Activated CD8-positive, alpha-beta T cell treated with anti-CD3 and anti-CD28 coated beads for 36 hours (primary cell): ENCODE results near the gene RNF220. TPM values are rescaled to one million over a fixed set of nuclear protein-coding genes. Genes with fewer than 3 reads are reported as not detected.

Experiments used
- ATAC-seq: fragments of 200-7000 bp; cut with Tn5 transposase; one replicate; pipeline ENCODE4 v1.10.0; 2021; ENCODE audit warnings: mild to moderate bottlenecking, moderate library complexity
- CTCF ChIA-PET: fragments of 350-600 bp; sonication (Branson Sonifier 250); formaldehyde crosslinking; loops from one replicate; lab custom pipeline; 2021; ENCODE audit warnings: antibody characterized with exemption; lab: Charles Lee
- POLR2A ChIA-PET: fragments of 350-600 bp; sonication (Branson Sonifier 250); formaldehyde crosslinking; loops from one replicate; lab custom pipeline; 2021; ENCODE audit warnings: antibody characterized with exemption; lab: Charles Lee
- DNase-seq: peaks from one replicate; pipeline ENCODE4 v3.0.0-alpha.2; 2020
- H3K27ac Mint-ChIP-seq: one replicate; pipeline ENCODE4 v1.8.0; 2021; ENCODE audit warnings: mild to moderate bottlenecking, mixed read lengths
- H3K27me3 Mint-ChIP-seq: one replicate; pipeline ENCODE4 v1.8.0; 2021; ENCODE audit warnings: mixed read lengths
- H3K36me3 Mint-ChIP-seq: one replicate; pipeline ENCODE4 v1.8.0; 2021; ENCODE audit warnings: low read depth, mixed read lengths
- H3K4me1 Mint-ChIP-seq: one replicate; pipeline ENCODE4 v1.8.0; 2021; ENCODE audit warnings: low read depth, mixed read lengths
- H3K4me3 Mint-ChIP-seq: one replicate; pipeline ENCODE4 v1.8.0; 2021; ENCODE audit warnings: mild to moderate bottlenecking, moderate library complexity, mixed read lengths
- H3K9me3 Mint-ChIP-seq: one replicate; pipeline ENCODE4 v1.8.0; 2021; ENCODE audit warnings: mixed read lengths
- intact Hi-C: fragments of 100-400 bp; cut with micrococcal nuclease; formaldehyde crosslinking; loops from one replicate; pipeline ENCODE4 v1.10.0; 2022
- total RNA-seq, 2 experiments: library from RNA; stranded (reverse); gene quantifications; one replicate each; pipeline ENCODE4 v1.2.3, GENCODE V29; 2021
- TF ChIP-seq, protein P1 (sequence below): fragments of 200-600 bp; IDR thresholded peaks from one replicate; pipeline ENCODE4 v1.8.0; 2022; ENCODE audit warnings: antibody characterized with exemption, mild to moderate bottlenecking

Gene RNF220
- total RNA-seq, 2 experiments from 2014 or later: 71.9 to 79.1 TPM

DNA sequence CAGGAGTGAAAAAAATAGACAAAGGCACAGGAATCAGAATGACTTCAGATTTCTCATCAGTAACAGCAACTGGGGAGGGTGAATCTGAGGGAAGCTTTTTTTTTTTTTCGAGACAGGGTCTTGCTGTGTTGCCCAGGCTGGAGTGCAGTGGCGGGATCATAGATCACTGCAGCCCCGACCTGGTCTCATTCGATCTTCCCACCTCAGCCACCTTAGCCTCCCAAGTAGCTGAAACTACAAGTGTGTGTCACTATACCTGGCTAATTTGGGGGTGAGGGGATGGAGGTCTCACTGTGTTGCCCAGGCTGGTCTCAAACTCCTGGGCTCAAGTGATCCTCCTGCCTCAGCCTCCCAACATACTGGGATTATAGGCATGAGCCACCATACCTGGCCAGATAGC, 280.2 kb downstream of the RNF220 start:
- Mint-ChIP-seq H3K36me3 (no peaks in the 10 kb centered on the region), H3K4me3 (no peak overlapping the region), H3K27me3 (no peaks in the 10 kb centered on the region), H3K4me1 (peaks cover 2% of the 10 kb centered on the region), H3K9me3 (no peaks in the 10 kb centered on the region), H3K27ac (no peak overlapping the region)
- ATAC-seq (no peak), DNase-seq (no peak)
- ChIA-PET CTCF (interaction anchor here (1.9 kb wide), 1 partner anchor 21 kb away, joined by 5 read pairs; no protein-coding TSS in a partner anchor), POLR2A (interaction anchor here (1.0 kb wide), 1 partner anchor 10 kb away, joined by 4 read pairs; the partner anchor contains the start of gene ARMH1)
- TF ChIP-seq, protein P1, sequence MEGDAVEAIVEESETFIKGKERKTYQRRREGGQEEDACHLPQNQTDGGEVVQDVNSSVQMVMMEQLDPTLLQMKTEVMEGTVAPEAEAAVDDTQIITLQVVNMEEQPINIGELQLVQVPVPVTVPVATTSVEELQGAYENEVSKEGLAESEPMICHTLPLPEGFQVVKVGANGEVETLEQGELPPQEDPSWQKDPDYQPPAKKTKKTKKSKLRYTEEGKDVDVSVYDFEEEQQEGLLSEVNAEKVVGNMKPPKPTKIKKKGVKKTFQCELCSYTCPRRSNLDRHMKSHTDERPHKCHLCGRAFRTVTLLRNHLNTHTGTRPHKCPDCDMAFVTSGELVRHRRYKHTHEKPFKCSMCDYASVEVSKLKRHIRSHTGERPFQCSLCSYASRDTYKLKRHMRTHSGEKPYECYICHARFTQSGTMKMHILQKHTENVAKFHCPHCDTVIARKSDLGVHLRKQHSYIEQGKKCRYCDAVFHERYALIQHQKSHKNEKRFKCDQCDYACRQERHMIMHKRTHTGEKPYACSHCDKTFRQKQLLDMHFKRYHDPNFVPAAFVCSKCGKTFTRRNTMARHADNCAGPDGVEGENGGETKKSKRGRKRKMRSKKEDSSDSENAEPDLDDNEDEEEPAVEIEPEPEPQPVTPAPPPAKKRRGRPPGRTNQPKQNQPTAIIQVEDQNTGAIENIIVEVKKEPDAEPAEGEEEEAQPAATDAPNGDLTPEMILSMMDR: no peak
- intact Hi-C loops: no loop called here

DNA sequence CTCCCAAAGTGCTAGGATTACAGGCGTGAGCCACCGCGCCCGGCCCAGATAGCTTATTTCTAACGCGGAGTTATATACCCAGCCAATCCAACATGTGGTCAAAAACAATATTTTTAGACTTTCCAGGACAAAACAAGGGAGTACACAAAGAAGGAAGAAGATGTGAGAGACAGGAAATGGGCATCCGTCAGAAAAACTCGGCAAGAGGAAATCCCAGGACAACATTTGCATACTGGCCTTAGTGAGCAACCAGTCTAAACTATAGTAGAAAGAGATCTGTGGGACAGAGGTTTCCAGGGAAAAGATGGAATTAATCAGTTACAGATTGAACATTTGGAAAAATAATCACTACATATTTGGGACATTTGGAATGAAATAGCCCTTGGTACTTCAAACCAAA, 280.8 kb downstream of the RNF220 start:
- CTCF ChIA-PET: interaction anchor here (1.9 kb wide), 1 partner anchor 21 kb away, joined by 5 read pairs; no protein-coding TSS in a partner anchor
- H3K27me3 Mint-ChIP-seq: no peaks in the 10 kb centered on the region

DNA sequence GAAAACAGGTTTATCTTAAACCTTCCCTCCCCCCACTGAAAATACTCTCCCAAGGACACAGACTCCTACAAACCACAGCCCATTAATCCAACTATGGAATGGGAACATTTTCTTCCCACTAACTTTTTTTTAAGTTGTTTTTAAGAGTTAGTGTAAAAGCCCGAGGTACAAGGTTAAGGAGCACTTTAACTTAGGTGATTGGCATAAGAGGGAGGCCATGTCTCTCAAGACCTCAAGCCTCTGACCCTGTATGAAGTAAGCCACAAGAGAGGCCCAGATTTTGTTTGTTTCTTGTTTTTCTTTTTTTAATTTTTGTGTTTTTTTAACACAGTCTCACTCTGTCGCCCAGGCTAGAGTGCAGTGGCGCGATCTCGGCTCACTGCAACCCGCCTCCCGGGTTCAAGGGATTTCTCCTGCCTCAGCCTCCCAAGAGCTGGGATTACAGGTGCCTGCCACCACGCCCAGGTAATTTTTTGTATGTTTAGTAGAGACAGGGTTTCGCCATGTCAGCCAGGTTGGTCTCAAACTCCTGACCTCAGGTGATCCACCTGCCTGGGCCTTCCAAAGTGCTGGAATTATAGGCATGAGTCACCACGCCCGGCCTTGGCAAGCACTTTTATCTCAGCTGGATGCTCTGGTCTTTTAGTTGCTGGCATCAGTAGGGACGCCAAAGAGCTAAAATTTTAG, 283.8 kb downstream of the RNF220 start:
- ATAC-seq: no peak

More for the DNA sequence above, 280.8 kb downstream of the RNF220 start:
- no peak overlapping the region for H3K27ac Mint-ChIP-seq
- no peak for DNase-seq
- intact Hi-C loops: no loop called here
- H3K9me3 Mint-ChIP-seq: no peaks in the 10 kb centered on the region
- TF ChIP-seq, protein P1: no peak
- H3K36me3 Mint-ChIP-seq: no peaks in the 10 kb centered on the region
- POLR2A ChIA-PET: interaction anchor here (1.0 kb wide), 1 partner anchor 11 kb away, joined by 4 read pairs; the partner anchor contains the start of gene ARMH1
- peaks cover 2% of the 10 kb centered on the region for H3K4me1 Mint-ChIP-seq
- no peak overlapping the region for H3K4me3 Mint-ChIP-seq
- no peak for ATAC-seq

DNA sequence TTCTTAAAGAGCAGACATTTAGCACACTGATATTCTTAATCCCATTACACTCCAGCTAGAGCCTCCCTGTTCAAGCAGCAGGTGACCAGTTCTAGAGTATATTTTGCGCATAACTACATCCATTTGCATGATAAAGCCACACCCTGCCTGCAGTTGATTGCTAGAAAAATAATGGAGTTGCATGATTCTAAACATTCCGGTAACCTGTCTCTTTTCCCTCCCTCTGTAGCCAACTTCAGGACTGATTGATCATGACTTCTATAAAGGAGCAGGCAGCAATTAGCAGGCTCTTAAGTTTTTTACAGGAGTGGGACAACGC, 284.4 kb downstream of the RNF220 start:
- no peaks in the 10 kb centered on the region for H3K27me3 Mint-ChIP-seq
- ChIA-PET POLR2A (interaction anchor here (1.3 kb wide), 1 partner anchor 8 kb away, joined by 4 read pairs; no protein-coding TSS in a partner anchor), CTCF (interaction anchor here (2.8 kb wide), 1 partner anchor 37 kb away, joined by 8 read pairs; no protein-coding TSS in a partner anchor)
- TF ChIP-seq, protein P1: no peak
- H3K4me1 Mint-ChIP-seq: peaks cover 19% of the 10 kb centered on the region
- H3K27ac Mint-ChIP-seq: no peak overlapping the region
- intact Hi-C loops: no loop called here
- no peak overlapping the region for H3K4me3 Mint-ChIP-seq
- no peak for DNase-seq
- no peak for ATAC-seq
- no peaks in the 10 kb centered on the region for H3K9me3 Mint-ChIP-seq
- no peaks in the 10 kb centered on the region for H3K36me3 Mint-ChIP-seq

More for the DNA sequence above, 283.8 kb downstream of the RNF220 start:
- Mint-ChIP-seq H3K4me3 (no peak overlapping the region), H3K36me3 (no peaks in the 10 kb centered on the region), H3K9me3 (no peaks in the 10 kb centered on the region), H3K27ac (no peak overlapping the region), H3K27me3 (no peaks in the 10 kb centered on the region), H3K4me1 (peaks cover 19% of the 10 kb centered on the region)
- TF ChIP-seq, protein P1: no peak
- ChIA-PET POLR2A (interaction anchor here (1.3 kb wide), 1 partner anchor 8 kb away, joined by 4 read pairs; no protein-coding TSS in a partner anchor), CTCF (interaction anchor here (1.6 to 2.8 kb wide), 2 partner anchors 26 to 36 kb away, joined by 4 to 8 read pairs; no protein-coding TSS in a partner anchor)
- no peak for DNase-seq
- intact Hi-C loops: no loop called here

DNA sequence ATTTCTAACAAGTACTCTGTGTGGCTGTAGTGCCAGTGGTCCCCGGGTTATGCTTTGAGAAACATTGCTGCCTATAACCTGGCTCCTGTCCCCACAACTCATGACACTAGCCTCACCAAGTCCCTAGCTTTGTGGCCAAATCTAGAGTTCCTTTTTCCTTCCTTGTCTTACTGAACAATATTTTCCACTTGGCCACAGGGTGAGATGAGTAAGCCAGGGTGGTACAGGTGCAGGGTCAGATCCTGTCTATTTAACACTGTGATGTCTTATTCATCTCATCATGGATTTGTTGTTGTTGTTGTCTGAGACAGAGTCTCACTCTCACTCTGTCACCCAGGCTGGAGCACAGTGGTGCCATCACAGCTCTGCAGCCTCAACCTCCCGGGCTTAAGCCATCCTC, 288.1 kb downstream of the RNF220 start:
- ChIA-PET CTCF (interaction anchor here (0.8 to 0.9 kb wide), 2 partner anchors 25 to 38 kb away, joined by 3 to 4 read pairs; no protein-coding TSS in a partner anchor), POLR2A (interaction anchor here (3.3 to 6.9 kb wide), 2 partner anchors 29 to 38 kb away, joined by 12 to 58 read pairs; partner anchors contain the start of gene RNU5D-1)
- Mint-ChIP-seq H3K27ac (no peak overlapping the region), H3K9me3 (no peaks in the 10 kb centered on the region), H3K27me3 (no peaks in the 10 kb centered on the region), H3K4me1 (peaks cover 40% of the 10 kb centered on the region), H3K36me3 (no peaks in the 10 kb centered on the region), H3K4me3 (no peak overlapping the region)
- peak; percentile 56 for DNase-seq
- ATAC-seq: peak; percentile 83
- TF ChIP-seq, protein P1: no peak
- intact Hi-C loops: no loop called here
